Thyroid gland (tissue), 4 donors: ENCODE data around the gene MRPL36.

Source experiments
- POLR2A ChIP-seq, 2 donors: fragments of 450-650 bp; IDR thresholded peaks; one replicate each; pipeline ENCODE4 v1.6.1; 2017; ENCODE audit warnings: antibody characterized with exemption in 2 of 2, mild to moderate bottlenecking in 2 of 2, moderate library complexity in 1 of 2
- TF ChIP-seq, protein P1 (sequence below), 6 experiments: fragments of 200-600 bp in 3 of 6; fragments of 450-650 bp in 3 of 6; sonication (generic) in 3 of 6; IDR thresholded peaks; one replicate each; pipeline ENCODE4 v1.5.1; 2016 to 2019; ENCODE audit warnings: antibody characterized with exemption in 6 of 6, mild to moderate bottlenecking in 2 of 6, inconsistent platforms in 1 of 6, moderate library complexity in 1 of 6

DNA sequence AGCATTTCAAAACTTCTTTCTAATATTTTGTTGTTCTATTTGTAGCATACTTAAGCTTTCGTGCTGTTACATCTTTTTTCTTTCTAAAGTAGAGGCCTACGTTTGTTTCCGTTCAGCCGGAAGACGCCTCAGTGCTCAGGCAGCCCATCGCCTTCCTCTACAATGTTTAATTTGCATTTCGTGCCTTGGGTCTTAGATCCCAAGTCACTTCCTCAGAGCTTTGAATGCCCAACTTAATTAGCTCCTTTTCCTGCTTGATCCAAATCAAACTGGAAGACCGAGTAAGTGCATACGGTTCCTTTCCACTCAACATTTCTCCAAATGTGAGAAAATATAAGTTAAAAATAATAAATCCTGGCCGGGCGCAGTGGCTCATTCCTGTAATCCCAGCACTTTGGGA, 43.2 kb downstream of the MRPL36 start:
- TF ChIP-seq, protein P1, sequence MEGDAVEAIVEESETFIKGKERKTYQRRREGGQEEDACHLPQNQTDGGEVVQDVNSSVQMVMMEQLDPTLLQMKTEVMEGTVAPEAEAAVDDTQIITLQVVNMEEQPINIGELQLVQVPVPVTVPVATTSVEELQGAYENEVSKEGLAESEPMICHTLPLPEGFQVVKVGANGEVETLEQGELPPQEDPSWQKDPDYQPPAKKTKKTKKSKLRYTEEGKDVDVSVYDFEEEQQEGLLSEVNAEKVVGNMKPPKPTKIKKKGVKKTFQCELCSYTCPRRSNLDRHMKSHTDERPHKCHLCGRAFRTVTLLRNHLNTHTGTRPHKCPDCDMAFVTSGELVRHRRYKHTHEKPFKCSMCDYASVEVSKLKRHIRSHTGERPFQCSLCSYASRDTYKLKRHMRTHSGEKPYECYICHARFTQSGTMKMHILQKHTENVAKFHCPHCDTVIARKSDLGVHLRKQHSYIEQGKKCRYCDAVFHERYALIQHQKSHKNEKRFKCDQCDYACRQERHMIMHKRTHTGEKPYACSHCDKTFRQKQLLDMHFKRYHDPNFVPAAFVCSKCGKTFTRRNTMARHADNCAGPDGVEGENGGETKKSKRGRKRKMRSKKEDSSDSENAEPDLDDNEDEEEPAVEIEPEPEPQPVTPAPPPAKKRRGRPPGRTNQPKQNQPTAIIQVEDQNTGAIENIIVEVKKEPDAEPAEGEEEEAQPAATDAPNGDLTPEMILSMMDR (IDR thresholded peaks at IDR 0.05), result no peak
- TF ChIP-seq POLR2A (IDR thresholded peaks at IDR 0.05), result no peak
